Stimulated activated effector memory CD8-positive, alpha-beta T cell treated with anti-CD3 and anti-CD28 coated beads, Interleukin-12 subunit alpha, Interleukin-12 subunit beta, amount 100 ng/mL, for 72 hours (primary cell): ENCODE measurements around the gene G6PC2.
A peak's percentile ranks its signal among the peaks of the same experiment; 100 is the strongest.

Experiments
- ATAC-seq: fragments of 150-1000 bp; cut with Tn5 transposase; 2 replicates; pipeline ENCODE4 v1.10.0; 2021
- DNase-seq, 2 donors: peaks; one replicate each; pipeline ENCODE4 v3.0.0; 2021 to 2022; ENCODE audit warnings: low spot score in 2 of 2
- H3K27ac Mint-ChIP-seq: one replicate; pipeline ENCODE4 v1.8.0; 2022; ENCODE audit warnings: mild to moderate bottlenecking, mixed read lengths
- H3K36me3 Mint-ChIP-seq: one replicate; pipeline ENCODE4 v1.8.0; 2022; ENCODE audit warnings: mild to moderate bottlenecking, mixed read lengths
- H3K4me1 Mint-ChIP-seq: one replicate; pipeline ENCODE4 v1.8.0; 2022; ENCODE audit warnings: mixed read lengths
- H3K4me3 Mint-ChIP-seq: one replicate; pipeline ENCODE4 v1.8.0; 2022; ENCODE audit warnings: mild to moderate bottlenecking, mixed read lengths
- H3K9me3 Mint-ChIP-seq: one replicate; pipeline ENCODE4 v1.8.0; 2022; ENCODE audit warnings: mixed read lengths

Gene G6PC2

GRCh38 chr2:168892327-168892726 lies 8.8 kb upstream of the G6PC2 start:
- Mint-ChIP-seq H3K36me3 (peaks cover 19% of the 10 kb centered on the region), H3K4me1 (peaks cover 10% of the 10 kb centered on the region), H3K9me3 (no peaks in the 10 kb centered on the region)

DNA sequence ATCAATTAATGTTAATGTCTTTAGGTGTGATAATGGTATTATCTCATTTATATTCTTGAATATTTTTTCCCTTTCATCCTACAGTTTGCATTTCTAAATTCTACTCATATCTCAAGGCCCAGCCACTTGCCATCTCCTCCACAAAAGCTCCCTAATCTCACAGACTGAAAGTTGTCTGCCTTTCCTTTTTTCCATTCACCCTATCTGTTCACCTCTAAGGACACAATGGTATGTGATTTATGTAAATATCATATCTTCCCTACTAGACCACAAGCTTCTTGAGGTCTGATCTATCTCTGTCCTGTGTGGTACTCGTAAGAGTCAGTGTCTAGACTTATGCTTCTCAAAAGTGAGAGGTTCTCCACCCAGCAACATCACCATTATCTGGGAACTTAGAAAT lies 7.0 kb upstream of the G6PC2 start:
- no peak for DNase-seq
- no peak for ATAC-seq
- Mint-ChIP-seq H3K36me3 (peaks cover 9% of the 10 kb centered on the region), H3K9me3 (no peaks in the 10 kb centered on the region), H3K4me3 (no peak overlapping the region), H3K4me1 (peaks cover 10% of the 10 kb centered on the region), H3K27ac (no peak overlapping the region)

More at GRCh38 chr2:168892327-168892726, 8.8 kb upstream of the G6PC2 start:
- DNase-seq (no peak), ATAC-seq (no peak)
- Mint-ChIP-seq H3K4me3 (no peak overlapping the region), H3K27ac (no peak overlapping the region)

GRCh38 chr2:168894720-168895119 lies 6.4 kb upstream of the G6PC2 start:
- Mint-ChIP-seq H3K27ac (no peak overlapping the region), H3K9me3 (no peaks in the 10 kb centered on the region), H3K36me3 (peaks cover 8% of the 10 kb centered on the region), H3K4me3 (no peak overlapping the region), H3K4me1 (peaks cover 10% of the 10 kb centered on the region)
- ATAC-seq (no peak), DNase-seq (no peak)

DNA sequence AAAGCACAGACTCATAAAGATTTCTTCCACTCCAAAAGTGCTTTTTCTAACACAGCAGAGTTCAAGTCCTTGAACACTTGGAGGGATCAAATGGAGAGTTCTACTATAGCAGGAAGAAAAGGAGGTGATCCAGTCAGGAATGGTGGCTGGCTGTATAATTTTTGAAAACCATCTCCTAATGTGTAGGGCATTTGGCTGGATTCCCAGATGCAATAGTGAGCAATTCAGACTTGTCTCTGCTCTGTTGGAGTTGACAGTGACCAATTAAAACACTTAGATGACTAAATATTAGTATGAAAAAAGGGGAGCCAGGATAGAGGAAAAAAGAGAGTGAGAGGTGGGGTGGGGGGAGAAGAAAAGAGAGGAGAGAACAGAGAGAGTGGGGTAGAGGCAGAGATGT lies 5.3 kb upstream of the G6PC2 start:
- DNase-seq (no peak), ATAC-seq (no peak)
- Mint-ChIP-seq H3K4me3 (no peak overlapping the region), H3K9me3 (no peaks in the 10 kb centered on the region), H3K4me1 (peaks cover 1% of the 10 kb centered on the region), H3K27ac (no peak overlapping the region), H3K36me3 (no peaks in the 10 kb centered on the region)

DNA sequence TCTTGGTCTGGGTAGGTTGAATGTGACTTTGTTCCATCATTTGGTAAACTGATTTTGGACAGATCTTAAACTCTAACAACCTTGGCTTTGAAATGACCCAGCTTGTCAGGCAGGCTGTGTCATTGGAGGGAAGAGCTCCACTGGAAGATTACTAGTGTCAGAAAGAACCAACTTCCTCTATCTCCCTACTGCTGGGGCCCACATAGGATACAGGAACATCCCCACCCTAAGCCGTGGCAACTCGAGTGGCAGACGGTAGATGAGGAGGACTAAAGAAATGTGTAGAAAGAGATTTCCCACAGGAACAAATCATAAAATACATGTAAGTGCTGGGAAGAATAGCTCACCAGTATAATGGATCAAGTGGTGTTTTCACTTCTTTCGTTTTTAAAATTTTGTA lies 4.3 kb upstream of the G6PC2 start:
- DNase-seq (no peak), ATAC-seq (no peak)
- Mint-ChIP-seq H3K4me1 (no peaks in the 10 kb centered on the region), H3K4me3 (no peak overlapping the region), H3K27ac (no peak overlapping the region), H3K9me3 (no peaks in the 10 kb centered on the region), H3K36me3 (no peaks in the 10 kb centered on the region)

DNA sequence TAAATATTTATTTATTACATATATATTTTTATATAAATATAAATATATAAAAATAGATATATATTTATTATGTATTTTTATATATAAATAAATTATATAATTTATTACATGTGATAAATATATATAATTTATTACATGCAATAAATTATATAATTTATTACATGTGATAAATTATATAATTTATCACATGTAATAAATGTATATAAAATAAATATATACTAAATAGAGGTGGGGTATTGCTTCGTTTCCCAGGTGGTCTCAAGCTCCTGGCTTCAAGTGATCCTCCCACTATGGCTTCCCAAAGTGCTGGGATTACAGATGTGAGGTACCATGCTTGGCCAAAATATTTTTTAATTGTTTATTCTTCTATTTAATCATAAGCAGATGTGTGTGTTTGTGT lies 3.6 kb upstream of the G6PC2 start:
- Mint-ChIP-seq H3K4me3 (no peak overlapping the region), H3K4me1 (no peaks in the 10 kb centered on the region), H3K27ac (no peak overlapping the region), H3K9me3 (no peaks in the 10 kb centered on the region), H3K36me3 (no peaks in the 10 kb centered on the region)
- DNase-seq (no peak), ATAC-seq (no peak)

DNA sequence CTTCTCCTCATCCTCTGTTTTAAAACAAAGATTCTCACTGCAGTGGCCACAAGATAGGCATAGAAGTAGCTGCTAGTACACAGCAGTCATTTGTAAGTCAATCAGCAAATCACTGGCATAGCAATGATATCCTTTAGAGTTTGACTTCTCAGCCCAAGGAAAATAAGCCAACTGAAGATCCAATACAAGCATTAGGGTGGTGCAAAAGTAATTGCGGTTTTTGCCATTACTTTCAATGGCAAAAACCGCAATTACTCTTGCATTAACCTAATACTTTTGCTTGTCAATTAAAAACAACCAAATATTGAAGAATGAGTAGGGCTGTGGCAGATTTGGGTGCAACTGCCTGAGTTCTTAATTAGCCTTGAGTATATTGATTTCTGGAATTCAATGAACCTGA lies 2.8 kb downstream of the G6PC2 start:
- DNase-seq (no peak), ATAC-seq (no peak)
- Mint-ChIP-seq H3K36me3 (no peaks in the 10 kb centered on the region), H3K27ac (no peak overlapping the region), H3K9me3 (no peaks in the 10 kb centered on the region), H3K4me3 (no peak overlapping the region), H3K4me1 (no peaks in the 10 kb centered on the region)

DNA sequence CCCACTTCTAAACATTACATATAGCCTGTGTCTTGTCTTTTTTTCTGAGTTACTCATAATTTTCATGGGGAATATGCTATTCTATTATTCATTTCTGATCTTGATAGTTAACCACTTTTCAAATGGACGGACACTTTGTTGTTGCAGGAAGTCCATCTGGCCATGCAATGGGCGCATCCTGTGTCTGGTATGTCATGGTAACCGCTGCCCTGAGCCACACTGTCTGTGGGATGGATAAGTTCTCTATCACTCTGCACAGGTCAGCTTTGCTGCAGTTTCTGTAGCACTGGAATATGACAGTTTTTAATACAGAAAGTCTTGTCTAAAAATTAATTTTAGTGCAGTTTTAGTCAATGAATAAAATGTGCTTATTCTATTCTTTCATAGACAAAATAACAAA lies 3.3 kb downstream of the G6PC2 start:
- DNase-seq (no peak), ATAC-seq (no peak)
- Mint-ChIP-seq H3K27ac (no peak overlapping the region), H3K9me3 (no peaks in the 10 kb centered on the region), H3K36me3 (no peaks in the 10 kb centered on the region), H3K4me3 (no peak overlapping the region), H3K4me1 (no peaks in the 10 kb centered on the region)

DNA sequence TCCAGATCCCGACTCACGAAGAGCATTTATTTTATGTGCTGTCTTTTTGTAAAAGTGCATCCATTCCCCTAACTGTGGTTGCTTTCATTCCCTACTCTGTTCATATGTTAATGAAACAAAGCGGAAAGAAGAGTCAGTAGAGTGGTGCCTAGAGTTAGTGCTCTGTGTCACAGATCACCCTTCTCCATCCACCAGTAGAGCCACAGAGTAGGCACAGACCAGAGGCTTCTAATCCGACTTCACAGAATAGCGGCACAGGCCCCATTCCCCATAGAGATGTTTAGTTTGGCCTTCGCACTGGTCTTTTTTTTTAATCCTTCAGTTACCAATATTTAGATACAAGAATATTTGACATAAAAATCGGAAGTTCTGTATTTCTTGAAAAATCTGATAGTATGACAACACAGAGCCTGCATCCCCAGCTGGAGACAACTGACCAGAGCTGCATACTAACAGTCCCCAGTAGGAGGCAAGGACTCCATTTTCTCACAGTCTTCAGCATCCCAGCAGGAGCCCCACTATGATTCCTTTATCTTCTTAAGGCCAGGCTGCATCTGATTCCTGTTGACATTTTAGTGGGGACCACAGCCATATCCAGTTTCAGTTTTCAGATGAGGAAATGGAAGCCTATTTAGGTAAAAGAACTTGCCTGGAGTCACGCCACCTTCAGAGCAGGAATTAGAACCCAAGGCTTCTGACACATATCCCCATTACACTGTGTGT lies 7.0 kb downstream of the G6PC2 start:
- H3K27ac Mint-ChIP-seq = no peak overlapping the region
- no peaks in the 10 kb centered on the region for H3K36me3 Mint-ChIP-seq
- ATAC-seq (no peak), DNase-seq (no peak)
- no peak overlapping the region for H3K4me3 Mint-ChIP-seq
- no peaks in the 10 kb centered on the region for H3K9me3 Mint-ChIP-seq
- no peaks in the 10 kb centered on the region for H3K4me1 Mint-ChIP-seq

- no peak for DNase-seq
- H3K27ac Mint-ChIP-seq = no peak overlapping the region
- no peaks in the 10 kb centered on the region for H3K36me3 Mint-ChIP-seq
- no peak for ATAC-seq
- H3K4me3 Mint-ChIP-seq = no peak overlapping the region
- no peaks in the 10 kb centered on the region for H3K4me1 Mint-ChIP-seq
- H3K9me3 Mint-ChIP-seq = no peaks in the 10 kb centered on the region
These were observed 9.2 kb downstream of the G6PC2 start for GRCh38 chr2:168910330-168910729.

DNA sequence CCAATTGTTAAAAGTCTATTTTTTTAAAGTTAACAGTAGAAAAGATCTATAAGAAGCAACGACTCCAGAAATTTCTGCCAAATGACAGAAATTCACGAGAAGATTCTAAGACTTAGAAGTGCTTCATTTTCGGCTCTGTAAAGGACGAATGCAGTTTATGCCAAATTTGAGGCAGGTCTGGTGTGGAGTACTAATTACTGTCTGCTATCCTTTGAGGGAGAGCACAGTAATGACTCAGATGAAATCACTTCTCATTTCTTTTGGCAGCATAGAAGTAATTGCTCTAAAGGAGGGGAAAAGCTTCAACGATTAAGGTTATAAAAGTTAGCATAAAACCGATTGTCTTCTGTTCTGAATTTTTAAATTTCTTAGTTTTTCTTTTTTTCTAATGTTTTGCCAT lies 11.4 kb downstream of the G6PC2 start:
- no peaks in the 10 kb centered on the region for H3K4me1 Mint-ChIP-seq
- ATAC-seq = no peak
- no peak for DNase-seq
- no peak overlapping the region for H3K4me3 Mint-ChIP-seq
- H3K36me3 Mint-ChIP-seq = no peaks in the 10 kb centered on the region
- H3K27ac Mint-ChIP-seq = no peak overlapping the region
- H3K9me3 Mint-ChIP-seq = no peaks in the 10 kb centered on the region

- DNase-seq (no peak), ATAC-seq (no peak)
- H3K9me3 Mint-ChIP-seq = no peaks in the 10 kb centered on the region
- H3K4me3 Mint-ChIP-seq = no peak overlapping the region
- no peaks in the 10 kb centered on the region for H3K4me1 Mint-ChIP-seq
- H3K27ac Mint-ChIP-seq = no peak overlapping the region
- no peaks in the 10 kb centered on the region for H3K36me3 Mint-ChIP-seq
These were observed 11.8 kb downstream of the G6PC2 start for GRCh38 chr2:168912901-168913369.

GRCh38 chr2:168913495-168913894 lies 12.4 kb downstream of the G6PC2 start:
- Mint-ChIP-seq H3K4me1 (no peaks in the 10 kb centered on the region), H3K36me3 (no peaks in the 10 kb centered on the region), H3K4me3 (no peak overlapping the region), H3K27ac (no peak overlapping the region), H3K9me3 (no peaks in the 10 kb centered on the region)
- DNase-seq = no peak
- no peak for ATAC-seq

DNA sequence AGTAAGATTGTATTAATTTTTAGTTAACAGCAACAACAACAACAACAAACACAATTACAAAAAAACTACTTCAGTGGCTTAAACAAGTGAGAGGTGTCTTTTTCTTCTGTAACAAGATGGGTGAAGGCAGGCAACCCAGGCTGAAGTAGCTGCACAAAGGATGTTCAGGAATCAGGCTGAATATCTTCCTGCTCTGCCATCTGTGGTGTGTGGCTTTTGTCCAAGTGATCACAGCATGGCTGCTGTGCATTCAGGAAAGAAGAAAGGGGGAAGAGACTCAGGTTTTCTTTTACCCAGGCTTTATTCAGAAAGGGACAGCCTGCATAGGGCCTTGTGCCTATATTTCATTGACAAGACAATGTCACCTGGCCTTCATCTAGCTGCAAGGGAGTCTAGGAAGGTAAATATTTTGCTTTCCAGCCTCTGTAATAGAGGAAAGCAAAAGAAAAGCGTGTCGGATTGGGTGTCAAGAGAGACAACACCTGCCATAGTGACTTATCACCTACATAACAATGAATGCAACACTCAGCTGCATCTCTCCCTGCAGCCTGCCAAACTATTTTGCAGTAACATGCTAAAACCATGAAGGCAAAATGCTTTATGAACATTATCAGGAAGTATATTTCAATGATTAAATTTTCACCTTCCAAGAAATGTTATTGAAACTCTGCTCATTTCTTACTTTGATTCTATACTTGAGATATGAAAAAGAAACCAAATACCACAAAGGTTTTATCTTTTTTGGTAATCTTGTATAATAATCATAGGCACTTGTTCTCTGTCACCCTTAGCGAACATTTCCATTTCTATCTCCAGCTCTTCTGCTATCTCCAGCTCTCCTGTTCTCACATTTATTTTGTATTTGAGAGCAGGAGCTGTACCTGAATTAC lies 14.6 kb downstream of the G6PC2 start:
- ATAC-seq (peak; percentile 79), DNase-seq (no peak)
- H3K4me3 Mint-ChIP-seq = no peak overlapping the region

DNA sequence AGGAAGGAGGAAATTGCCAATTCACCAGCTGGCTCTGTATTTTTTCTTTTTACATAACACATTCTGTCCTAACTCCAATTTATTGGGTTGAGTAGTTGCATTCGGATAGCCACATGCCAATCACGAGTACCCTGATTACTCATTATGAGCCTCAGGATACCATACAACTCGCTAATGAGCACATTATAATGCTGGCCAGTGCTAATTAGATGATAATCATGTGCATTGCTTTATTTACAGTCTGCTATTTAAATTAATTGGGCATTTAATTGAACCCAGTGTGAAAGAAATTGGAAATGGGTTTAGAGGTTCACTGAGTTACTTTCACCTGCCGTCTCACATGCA lies 15.2 kb downstream of the G6PC2 start:
- peak; percentile 59 for ATAC-seq
- Mint-ChIP-seq H3K36me3 (no peaks in the 10 kb centered on the region), H3K4me1 (no peaks in the 10 kb centered on the region), H3K9me3 (no peaks in the 10 kb centered on the region), H3K4me3 (no peak overlapping the region), H3K27ac (no peak overlapping the region)
- no peak for DNase-seq

More for the DNA sequence above, 14.6 kb downstream of the G6PC2 start:
- H3K9me3 Mint-ChIP-seq = no peaks in the 10 kb centered on the region
- H3K36me3 Mint-ChIP-seq = no peaks in the 10 kb centered on the region
- no peaks in the 10 kb centered on the region for H3K4me1 Mint-ChIP-seq
- H3K27ac Mint-ChIP-seq = no peak overlapping the region
